ENCODE data around the gene ANKRD27. TPM values are rescaled to one million over a fixed set of nuclear protein-coding genes. Genes with fewer than 3 reads are reported as not detected.

ANKRD27 gene
- total and polyA plus RNA-seq, 8 donors = 8.8 to 61.7 (median 23.3) TPM

- Histone ChIP-seq H3K27ac (peak overlapping the region in 2 of 5 donors; percentile 4 to 92), H3K4me3 (peak overlapping the region; percentile 92 to 100 (median 98)), H3K9me3 (no peaks in the 10 kb centered on the region), H3K36me3 (no peaks in the 10 kb centered on the region), H3K27me3 (peaks cover 0 to 27% (median 19%) of the 10 kb centered on the region in 3 donors), H3K4me1 (peaks cover 32 to 52% (median 42%) of the 10 kb centered on the region in 4 donors)
- intact Hi-C loops (cut with DNase I; ENCODE audit: low total_unique reads) = no loop called here
- TF ChIP-seq POLR2A (IDR thresholded peaks at IDR 0.05) (no peak), EP300 (IDR thresholded peaks at IDR 0.05) (no peak), CTCF (IDR thresholded peaks at IDR 0.05) (no peak), POLR2AphosphoS5 (IDR thresholded peaks at IDR 0.05) (no peak)
- 2 to 5% (median 3%) methylated on average over 22 to 93 of the region's 93 CpGs for WGBS, 5 donors
- peak; percentile 28 to 71 for DNase-seq
Observed at GRCh38 chr19:32676186-32676894, 1.4 kb upstream of the ANKRD27 start.

- no peaks in the 10 kb centered on the region for H3K36me3 ChIP-seq
- H3K4me3 ChIP-seq = peak within 1 kb of the TSS; percentile 92 to 100 (median 98)
- H3K27me3 ChIP-seq = peaks cover 0 to 27% (median 19%) of the 10 kb centered on the region in 3 donors
- WGBS, 5 donors = 2 to 4% (median 2%) methylated on average over 9 to 53 of the region's 53 CpGs
- peaks cover 32 to 52% (median 43%) of the 10 kb centered on the region in 4 donors for H3K4me1 ChIP-seq
- DNase-seq = peak; percentile 83 to 85
- TF ChIP-seq CTCF (IDR thresholded peaks at IDR 0.05) (no peak), POLR2AphosphoS5 (IDR thresholded peaks at IDR 0.05) (no peak), POLR2A (IDR thresholded peaks at IDR 0.05) (no peak), EP300 (IDR thresholded peaks at IDR 0.05) (no peak)
- H3K27ac ChIP-seq = peak within 1 kb of the TSS; percentile 86 to 95 (median 92)
- no peaks in the 10 kb centered on the region for H3K9me3 ChIP-seq
- intact Hi-C loops (cut with DNase I; ENCODE audit: low total_unique reads) = no loop called here
Observed at GRCh38 chr19:32675720-32676185, 773 bp upstream of the ANKRD27 start, which contains the start of gene RGS9BP. Gene RGS9BP (plus strand): TSS chr19:32675848. CDS start chr19:32676264, 416 bp downstream.

GRCh38 chr19:32674153-32674930 lies 638 bp downstream of the ANKRD27 start:
- Histone ChIP-seq H3K9me3 (no peaks in the 10 kb centered on the region), H3K4me3 (peak overlapping the region; percentile 92 to 100 (median 98)), H3K4me1 (peaks cover 39 to 66% (median 52%) of the 10 kb centered on the region in 4 donors), H3K27ac (peak overlapping the region; percentile 86 to 95 (median 92)), H3K27me3 (peaks cover 0 to 27% (median 19%) of the 10 kb centered on the region in 3 donors), H3K36me3 (no peaks in the 10 kb centered on the region)
- intact Hi-C loops (cut with DNase I; ENCODE audit: low total_unique reads) = no loop called here
- WGBS, 5 donors = 1 to 4% (median 1%) methylated on average over 22 to 67 of the region's 67 CpGs
- TF ChIP-seq POLR2AphosphoS5 (IDR thresholded peaks at IDR 0.05) = no peak
- no peak for TF ChIP-seq CTCF (IDR thresholded peaks at IDR 0.05)
- no peak for DNase-seq

- Histone ChIP-seq H3K4me1 (peaks cover 39 to 68% (median 54%) of the 10 kb centered on the region in 4 donors), H3K9me3 (no peaks in the 10 kb centered on the region), H3K27me3 (peaks cover 0 to 27% (median 19%) of the 10 kb centered on the region in 3 donors), H3K4me3 (peak overlapping the region; percentile 92 to 100 (median 98)), H3K27ac (no peak overlapping the region), H3K36me3 (no peaks in the 10 kb centered on the region)
- TF ChIP-seq CTCF (IDR thresholded peaks at IDR 0.05) = no peak
- no peak for TF ChIP-seq EP300 (IDR thresholded peaks at IDR 0.05)
- no peak for TF ChIP-seq POLR2A (IDR thresholded peaks at IDR 0.05)
- no peak for TF ChIP-seq POLR2AphosphoS5 (IDR thresholded peaks at IDR 0.05)
- DNase-seq = no peak
- WGBS, 5 donors = 82 to 88% (median 86%) methylated on average over 9 to 10 of the region's 10 CpGs
- intact Hi-C loops (cut with DNase I; ENCODE audit: low total_unique reads) = no loop called here
Observed at GRCh38 chr19:32673573-32673972, 1.4 kb downstream of the ANKRD27 start.
